ENCODE measurements around the gene FAM229B. TPM values are rescaled to one million over a fixed set of nuclear protein-coding genes. Genes with fewer than 3 reads are reported as not detected.

FAM229B gene
- total RNA-seq, 1 experiment from 2014 or later: 1.9 TPM

DNA sequence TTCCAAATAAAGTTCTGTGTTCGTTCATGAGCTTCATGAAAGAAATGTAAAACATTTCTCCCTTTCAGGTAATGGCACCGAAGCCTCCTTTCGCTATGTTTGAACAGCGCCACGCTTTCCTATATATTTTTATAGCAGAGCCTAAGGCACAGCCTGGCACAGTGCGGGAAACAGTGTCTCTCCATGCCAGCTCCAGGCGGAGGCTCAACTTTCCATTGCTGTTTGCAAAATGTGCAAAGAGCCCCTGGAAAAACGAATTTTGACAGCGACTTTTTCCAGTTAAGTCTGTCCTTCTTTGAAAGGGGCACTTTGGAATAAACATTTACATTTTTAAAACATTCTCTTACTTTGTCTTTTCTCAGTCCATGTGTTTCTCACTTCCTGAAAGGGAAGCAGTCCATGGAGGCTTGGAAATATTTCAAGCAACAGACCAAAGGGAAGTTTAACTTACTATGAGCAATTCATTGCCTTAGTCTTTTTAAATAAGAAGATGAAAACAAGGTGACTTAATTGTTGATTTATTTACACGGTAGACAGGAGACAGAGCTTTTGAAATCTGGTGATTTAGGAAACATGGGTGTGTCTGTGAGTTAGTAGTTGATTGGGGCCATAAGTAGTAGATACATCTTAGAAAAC lies 32.7 kb upstream of the FAM229B start:
- H3K36me3 Mint-ChIP-seq (ENCODE audit: insufficient read depth, unreplicated experiment): no peaks in the 10 kb centered on the region
- H3K4me3 Mint-ChIP-seq (ENCODE audit: unreplicated experiment): no peak overlapping the region
- H3K9me3 Mint-ChIP-seq (ENCODE audit: unreplicated experiment): no peaks in the 10 kb centered on the region
- no TSS peak for BruUV-seq (replicated peaks)
- Histone ChIP-seq H3K27me3 (replicated peaks; ENCODE audit: control insufficient read depth, insufficient read depth, low read length) (no peaks in the 10 kb centered on the region), H3K9me3 (no peaks in the 10 kb centered on the region), H3K4me1 (no peaks in the 10 kb centered on the region), H3K36me3 (ENCODE audit: control insufficient read depth, insufficient read depth, low read length) (no peaks in the 10 kb centered on the region), H3K4me3 (ENCODE audit: low read depth, low read length) (no peak overlapping the region)
- H3K27ac Mint-ChIP-seq (ENCODE audit: unreplicated experiment): no peak overlapping the region
- intact Hi-C loops (cut with micrococcal nuclease; ENCODE audit: unreplicated experiment): no loop called here
- peaks cover 11% of the 10 kb centered on the region for H3K27me3 Mint-ChIP-seq (ENCODE audit: insufficient read depth, unreplicated experiment)
- ChIA-PET CTCF (no interaction called here), POLR2A (no interaction called here)
- TF ChIP-seq, protein P1, sequence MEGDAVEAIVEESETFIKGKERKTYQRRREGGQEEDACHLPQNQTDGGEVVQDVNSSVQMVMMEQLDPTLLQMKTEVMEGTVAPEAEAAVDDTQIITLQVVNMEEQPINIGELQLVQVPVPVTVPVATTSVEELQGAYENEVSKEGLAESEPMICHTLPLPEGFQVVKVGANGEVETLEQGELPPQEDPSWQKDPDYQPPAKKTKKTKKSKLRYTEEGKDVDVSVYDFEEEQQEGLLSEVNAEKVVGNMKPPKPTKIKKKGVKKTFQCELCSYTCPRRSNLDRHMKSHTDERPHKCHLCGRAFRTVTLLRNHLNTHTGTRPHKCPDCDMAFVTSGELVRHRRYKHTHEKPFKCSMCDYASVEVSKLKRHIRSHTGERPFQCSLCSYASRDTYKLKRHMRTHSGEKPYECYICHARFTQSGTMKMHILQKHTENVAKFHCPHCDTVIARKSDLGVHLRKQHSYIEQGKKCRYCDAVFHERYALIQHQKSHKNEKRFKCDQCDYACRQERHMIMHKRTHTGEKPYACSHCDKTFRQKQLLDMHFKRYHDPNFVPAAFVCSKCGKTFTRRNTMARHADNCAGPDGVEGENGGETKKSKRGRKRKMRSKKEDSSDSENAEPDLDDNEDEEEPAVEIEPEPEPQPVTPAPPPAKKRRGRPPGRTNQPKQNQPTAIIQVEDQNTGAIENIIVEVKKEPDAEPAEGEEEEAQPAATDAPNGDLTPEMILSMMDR (IDR thresholded peaks at IDR 0.05; ENCODE audit: insufficient read depth in 1 of 2, low read depth in 1 of 2, low read length in 1 of 2, severe bottlenecking in 1 of 2, unreplicated experiment in 1 of 2): no peak
- DNase-seq: no peak
- no peaks in the 10 kb centered on the region for H3K4me1 Mint-ChIP-seq (ENCODE audit: low read depth, unreplicated experiment)

DNA sequence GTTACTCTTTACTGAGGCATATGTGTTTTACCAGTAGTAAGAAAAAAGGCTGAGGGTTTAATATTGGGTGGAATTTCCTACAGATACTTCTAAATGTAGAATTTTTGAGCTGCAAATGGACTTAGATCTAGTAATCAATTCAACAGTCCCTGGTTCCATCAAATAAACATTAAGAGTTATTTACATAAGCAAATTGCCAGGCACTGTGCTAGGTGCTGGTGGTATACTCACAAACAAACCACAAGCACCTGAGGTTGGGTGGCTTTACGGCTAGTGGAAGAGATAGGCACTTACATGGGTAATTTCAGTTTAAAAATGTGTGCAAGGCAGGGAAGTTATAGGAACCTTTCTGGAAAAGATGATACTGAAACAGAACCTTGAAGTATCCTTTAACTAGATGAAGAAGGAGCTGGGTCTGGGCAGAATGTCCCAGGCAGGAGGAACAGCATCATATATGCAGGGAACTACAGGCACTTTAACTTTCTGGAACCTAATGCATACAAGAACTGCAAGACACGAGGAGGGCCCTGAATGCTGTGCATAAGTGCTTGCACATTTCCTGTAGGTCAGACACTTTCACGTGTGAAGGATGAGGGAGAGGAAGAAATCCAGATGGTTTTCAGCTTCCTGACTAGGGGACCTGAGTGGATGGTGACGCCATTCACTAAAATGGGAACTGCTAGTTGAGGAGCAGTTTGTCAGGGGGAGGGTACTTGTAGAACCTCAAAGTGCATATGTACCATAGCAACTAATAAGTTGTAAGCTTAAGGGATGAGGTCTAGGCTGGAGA lies 29.0 kb upstream of the FAM229B start:
- Histone ChIP-seq H3K4me1 (no peaks in the 10 kb centered on the region), H3K36me3 (ENCODE audit: control insufficient read depth, insufficient read depth, low read length) (no peaks in the 10 kb centered on the region), H3K4me3 (ENCODE audit: low read depth, low read length) (no peak overlapping the region), H3K9me3 (no peaks in the 10 kb centered on the region), H3K27me3 (replicated peaks; ENCODE audit: control insufficient read depth, insufficient read depth, low read length) (no peaks in the 10 kb centered on the region)
- no TSS peak for BruUV-seq (replicated peaks)
- H3K36me3 Mint-ChIP-seq (ENCODE audit: insufficient read depth, unreplicated experiment): no peaks in the 10 kb centered on the region
- DNase-seq: no peak
- H3K27me3 Mint-ChIP-seq (ENCODE audit: insufficient read depth, unreplicated experiment): peaks cover 5% of the 10 kb centered on the region
- H3K4me1 Mint-ChIP-seq (ENCODE audit: low read depth, unreplicated experiment): no peaks in the 10 kb centered on the region
- no peak overlapping the region for H3K4me3 Mint-ChIP-seq (ENCODE audit: unreplicated experiment)
- intact Hi-C loops (cut with micrococcal nuclease; ENCODE audit: unreplicated experiment): no loop called here
- H3K9me3 Mint-ChIP-seq (ENCODE audit: unreplicated experiment): no peaks in the 10 kb centered on the region
- TF ChIP-seq, protein P1 (IDR thresholded peaks at IDR 0.05; ENCODE audit: insufficient read depth in 1 of 2, low read depth in 1 of 2, low read length in 1 of 2, severe bottlenecking in 1 of 2, unreplicated experiment in 1 of 2): no peak
- no peak overlapping the region for H3K27ac Mint-ChIP-seq (ENCODE audit: unreplicated experiment)
- ChIA-PET CTCF (no interaction called here), POLR2A (no interaction called here)

DNA sequence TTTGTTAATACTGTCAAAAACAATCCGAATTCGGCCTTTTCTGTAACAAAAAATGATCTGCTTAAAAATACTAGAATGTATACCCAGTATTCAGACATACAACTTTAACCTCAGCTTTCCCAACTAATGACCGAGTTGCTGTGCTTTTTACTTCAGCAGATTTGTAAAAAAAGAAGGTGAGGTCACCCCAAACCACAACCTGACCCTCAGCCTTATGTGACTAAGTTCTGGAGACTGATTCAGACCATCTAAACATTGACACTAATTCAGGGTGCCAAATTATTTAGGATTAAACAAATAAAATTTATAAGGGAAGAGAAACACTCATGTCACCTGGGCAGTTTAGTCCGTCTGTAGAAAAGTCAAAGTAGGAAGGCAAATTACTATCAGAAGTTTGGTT lies 25.8 kb upstream of the FAM229B start:
- Mint-ChIP-seq H3K36me3 (ENCODE audit: insufficient read depth, unreplicated experiment) (no peaks in the 10 kb centered on the region), H3K27me3 (ENCODE audit: insufficient read depth, unreplicated experiment) (no peaks in the 10 kb centered on the region), H3K9me3 (ENCODE audit: unreplicated experiment) (no peaks in the 10 kb centered on the region), H3K4me3 (ENCODE audit: unreplicated experiment) (no peak overlapping the region), H3K4me1 (ENCODE audit: low read depth, unreplicated experiment) (no peaks in the 10 kb centered on the region), H3K27ac (ENCODE audit: unreplicated experiment) (no peak overlapping the region)
- intact Hi-C loops (cut with micrococcal nuclease; ENCODE audit: unreplicated experiment): no loop called here
- Histone ChIP-seq H3K4me1 (no peaks in the 10 kb centered on the region), H3K27me3 (replicated peaks; ENCODE audit: control insufficient read depth, insufficient read depth, low read length) (no peaks in the 10 kb centered on the region), H3K9me3 (no peaks in the 10 kb centered on the region), H3K36me3 (ENCODE audit: control insufficient read depth, insufficient read depth, low read length) (no peaks in the 10 kb centered on the region), H3K4me3 (ENCODE audit: low read depth, low read length) (no peak overlapping the region)
- ChIA-PET POLR2A (no interaction called here), CTCF (no interaction called here)
- DNase-seq: no peak
- TF ChIP-seq, protein P1 (IDR thresholded peaks at IDR 0.05; ENCODE audit: insufficient read depth in 1 of 2, low read depth in 1 of 2, low read length in 1 of 2, severe bottlenecking in 1 of 2, unreplicated experiment in 1 of 2): no peak
- BruUV-seq (replicated peaks): no TSS peak
